H1 (cell line): ENCODE data around the gene BRD2. TPM values are rescaled to one million over a fixed set of nuclear protein-coding genes. Genes with fewer than 3 reads are reported as not detected.

ENCODE experiments used
- ATF3 ChIP-seq: IDR thresholded peaks from 2 replicates; pipeline ENCODE4 v1.6.1; 2011; ENCODE audit warnings: low read depth, mild to moderate bottlenecking, low read length; ENCODE audit not compliant: insufficient read depth
- CBX8 ChIP-seq: fragments of 300-800, 300-1000 bp; sonication (generic); IDR thresholded peaks from 2 replicates; pipeline ENCODE4 v1.7.1; 2016; ENCODE audit warnings: low read depth, low read length, borderline replicate concordance
- EP300 ChIP-seq, 2 experiments: IDR thresholded peaks; 1 replicate in 1 of 2; 2 replicates in 1 of 2; pipeline ENCODE4 v1.6.1; 2011 to 2012; ENCODE audit warnings: low read depth in 2 of 2, low read length in 2 of 2, mild to moderate bottlenecking in 2 of 2, borderline replicate concordance in 1 of 2, inconsistent platforms in 1 of 2, moderate library complexity in 1 of 2
- PHF8 ChIP-seq: fragments of 200-600 bp; sonication (generic); conservative IDR thresholded peaks from 2 replicates; pipeline ENCODE4 v1.7.1; 2012; ENCODE audit warnings: low read depth, mild to moderate bottlenecking, inconsistent platforms, low read length, moderate library complexity
- RNF2 ChIP-seq: fragments of 200-900, 300-1000 bp; sonication (generic); IDR thresholded peaks from 2 replicates; pipeline ENCODE4 v1.7.1; 2016; ENCODE audit warnings: borderline replicate concordance, low read depth, mild to moderate bottlenecking, antibody characterized with exemption, low read length; ENCODE audit not compliant: poor library complexity, severe bottlenecking; ENCODE audit errors: missing control alignments
- RXRA ChIP-seq: IDR thresholded peaks from 2 replicates; pipeline ENCODE4 v1.6.1; 2011; ENCODE audit warnings: low read depth, mild to moderate bottlenecking, low read length, moderate library complexity; ENCODE audit not compliant: insufficient read depth
- SUZ12 ChIP-seq: fragments of 200-600 bp; sonication (generic); IDR thresholded peaks from 2 replicates; pipeline ENCODE4 v1.6.1; 2012; ENCODE audit warnings: mild to moderate bottlenecking, inconsistent platforms, low read length, moderate library complexity, mixed read lengths
- TBP ChIP-seq: IDR thresholded peaks from 2 replicates; pipeline ENCODE4 v1.6.1; 2011; ENCODE audit warnings: low read depth, low read length, improper control_type of control experiment
- polyA plus RNA-seq, 7 experiments: library from polyadenylated mRNA; depleted of rRNA in 3 of 7; stranded (reverse) in 5 of 7; unstranded in 2 of 7; fragments of >200 nt in 5 of 7; fragments of 200-250 nt in 2 of 7; gene quantifications; 1 replicate in 5 of 7; 2 replicates in 1 of 7; 4 replicates in 1 of 7; pipeline versions ENCODE4 v1.2.1 to v1.2.3, GENCODE V29; 2011 to 2013; ENCODE audit warnings: missing spikeins in 2 of 7, mixed read lengths in 2 of 7
- total RNA-seq: library from RNA; stranded (reverse); fragmentation: NEBNext Ultra II Directional; extraction: Animal tissue kit (Norgen Biotek cat#: 25700); gene quantifications from 2 replicates; pipeline ENCODE4 v1.2.1, GENCODE V29; 2021

Gene BRD2
- total and polyA plus RNA-seq, 2 of the 8 experiments (the other 6 are each of a cell fraction or from before 2014, with no cell fraction given): 132 to 185 TPM

- TF ChIP-seq RNF2: no peak
- TF ChIP-seq SUZ12: no peak
- 0 out of 3 replicates have a peak, but pooled peaks of 1 of the 2 experiments have one; percentile 42 for TF ChIP-seq EP300 (IDR thresholded peaks at IDR 0.05; ENCODE audit: borderline replicate concordance in 1 of 2, low read depth in 2 of 2, low read length in 2 of 2)
- no peak for TF ChIP-seq ATF3
- no peak; the same call in 1 of the 2 replicates for TF ChIP-seq PHF8
- peak; percentile 9; the same call in 1 of the 2 replicates for TF ChIP-seq TBP
- TF ChIP-seq RXRA: no peak
- no peak for TF ChIP-seq CBX8
- TF ChIP-seq, all 59 proteins: peak for 8
Measured at GRCh38 chr6:32970413-32971241, 2.2 kb downstream of the BRD2 start (continued).
